Left hindlimb (tissue), 1 donor: Measurements from ENCODE around the gene LZIC.

Experiments used
- DNase-seq: peaks from one replicate; pipeline ENCODE4 v3.0.0-alpha.2; 2018

The LZIC gene

DNA sequence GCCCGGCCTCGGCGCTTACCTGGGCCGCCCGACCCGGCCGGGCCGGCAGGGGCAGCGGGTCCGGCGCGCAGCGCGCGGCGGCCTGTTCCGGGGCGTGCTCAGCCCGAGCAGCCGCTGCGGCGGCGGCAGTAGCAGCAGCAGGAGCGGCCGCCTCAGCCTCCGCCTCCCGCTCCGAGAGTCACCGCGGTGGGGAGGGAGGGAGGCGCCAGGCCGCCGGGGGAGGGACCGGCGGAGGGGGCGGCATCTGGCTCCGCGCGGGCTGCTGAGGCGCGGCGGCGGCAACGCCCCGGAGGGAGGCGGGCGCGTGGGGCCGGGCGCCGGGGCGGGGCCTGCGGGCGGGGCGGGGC lies 33.1 kb downstream of the LZIC start, which contains the start of gene CTNNBIP1:
Gene CTNNBIP1, minus strand, starts transcription at position 194 of the 347 bp plus-strand sequence. CDS start 38,205 bp downstream, outside the sequence.
- DNase-seq: no peak

DNA sequence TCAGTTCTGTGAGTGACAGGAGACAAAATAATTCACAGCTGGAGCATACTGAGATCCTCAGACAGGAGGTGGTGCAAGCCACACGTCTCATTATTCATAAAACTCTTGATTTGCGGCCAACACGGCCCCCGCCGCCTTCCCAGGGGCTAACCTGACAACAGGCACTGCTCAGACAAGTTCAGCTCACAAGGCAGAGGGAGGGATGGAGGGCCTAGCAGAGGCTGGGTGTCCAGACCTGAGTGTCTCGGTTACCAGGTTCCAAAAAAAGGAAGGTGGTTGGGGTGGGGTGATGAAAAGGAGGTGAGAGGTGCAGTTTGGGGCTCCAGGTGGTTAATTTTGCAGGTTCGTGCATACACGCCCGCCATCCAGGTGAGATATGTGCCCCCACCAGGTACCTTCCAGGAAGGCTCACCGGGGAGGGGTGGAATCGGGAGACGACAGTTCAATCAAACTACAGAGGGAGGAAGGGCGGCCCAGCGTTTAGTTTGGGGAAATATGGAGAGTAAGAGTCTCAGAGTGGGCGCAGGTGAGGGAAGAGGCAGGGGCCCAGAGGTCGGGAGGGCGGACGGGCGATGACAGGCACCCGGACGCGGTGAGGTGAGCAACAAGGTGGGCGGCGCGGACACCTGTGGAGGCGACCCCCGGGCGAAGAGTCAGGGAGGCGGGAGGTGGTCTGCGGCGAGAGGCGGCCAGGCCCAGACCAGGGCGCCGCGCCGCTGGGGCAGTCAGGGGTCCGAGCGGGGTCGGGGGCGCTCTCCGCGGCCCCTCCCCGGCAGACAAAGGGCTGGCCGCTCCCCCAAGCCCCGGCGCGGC lies 33.8 kb downstream of the LZIC start:
- DNase-seq: no peak

DNA sequence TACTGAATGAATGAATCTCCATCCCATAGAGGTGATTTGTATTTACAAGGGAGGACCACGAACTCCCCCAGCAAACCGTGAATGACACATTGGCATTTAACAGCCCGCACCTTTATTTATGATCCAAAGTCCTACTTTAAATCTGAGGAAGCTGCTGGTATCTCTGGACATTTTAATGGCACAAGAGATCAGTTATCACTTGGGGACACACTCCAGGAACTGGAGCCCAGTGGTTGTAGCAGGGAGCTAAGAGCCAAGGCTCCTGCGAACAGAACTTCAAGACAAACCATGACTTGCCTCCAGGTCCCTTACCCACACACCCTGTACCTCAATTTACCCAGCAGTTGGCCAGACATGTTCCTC lies 34.3 kb downstream of the LZIC start:
- DNase-seq: no peak

DNA sequence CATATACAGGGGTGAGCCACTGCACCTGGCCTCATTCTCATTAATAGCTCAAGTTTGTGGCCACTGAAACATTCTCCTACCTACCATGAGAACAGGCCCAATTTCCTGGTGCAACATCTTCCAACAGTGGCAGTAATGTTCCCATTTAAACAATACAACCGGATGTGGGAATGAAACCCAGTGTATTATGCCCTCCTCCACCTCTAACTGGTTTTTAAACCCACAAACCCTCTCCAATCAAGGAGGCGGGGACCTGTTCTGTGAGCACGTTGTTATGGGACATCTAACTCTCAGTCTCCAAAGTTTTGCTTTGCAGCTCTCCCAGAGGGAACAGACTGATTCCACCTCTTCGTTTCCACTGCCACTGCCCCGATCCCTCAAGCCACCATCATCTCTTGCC lies 35.8 kb downstream of the LZIC start:
- no peak for DNase-seq

DNA sequence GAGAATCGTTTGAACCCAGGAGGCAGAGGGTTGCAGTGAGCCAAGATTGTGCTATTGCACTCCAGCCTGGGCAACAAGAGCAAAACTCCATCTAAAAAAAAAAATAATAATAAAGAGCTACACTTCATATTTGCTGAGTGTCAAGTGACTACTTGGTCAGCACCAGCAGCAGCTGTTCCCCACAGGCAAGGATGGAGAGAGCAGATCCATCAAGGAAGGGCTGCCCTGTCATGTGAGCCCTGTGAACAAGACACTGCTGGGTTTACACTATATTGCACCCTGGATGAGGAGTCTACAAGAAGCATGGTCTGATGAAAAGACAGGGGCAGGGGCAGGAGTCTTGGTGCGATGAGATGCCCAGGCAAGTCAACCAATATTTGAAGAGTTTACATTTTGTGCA lies 36.7 kb downstream of the LZIC start:
- DNase-seq: no peak

DNA sequence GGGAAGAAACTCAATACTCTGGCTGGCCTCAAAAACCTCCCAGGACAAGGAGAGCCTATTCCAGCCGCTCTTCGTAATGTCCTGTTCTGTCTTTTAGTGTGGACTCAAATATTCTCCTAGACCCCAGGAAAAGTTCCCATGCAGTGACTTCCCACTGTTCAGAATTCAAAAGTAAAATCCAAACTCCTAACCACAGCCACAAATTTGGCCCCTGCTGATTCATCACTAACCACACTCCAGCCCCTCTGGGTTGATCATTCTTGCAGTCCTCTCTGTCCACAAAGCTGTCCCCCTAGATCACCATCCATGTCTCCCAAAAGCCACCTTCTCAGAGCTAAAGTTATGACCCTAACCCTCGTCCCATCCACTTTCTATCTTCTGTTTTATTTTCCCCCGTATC lies 38.2 kb downstream of the LZIC start:
- DNase-seq: no peak

DNA sequence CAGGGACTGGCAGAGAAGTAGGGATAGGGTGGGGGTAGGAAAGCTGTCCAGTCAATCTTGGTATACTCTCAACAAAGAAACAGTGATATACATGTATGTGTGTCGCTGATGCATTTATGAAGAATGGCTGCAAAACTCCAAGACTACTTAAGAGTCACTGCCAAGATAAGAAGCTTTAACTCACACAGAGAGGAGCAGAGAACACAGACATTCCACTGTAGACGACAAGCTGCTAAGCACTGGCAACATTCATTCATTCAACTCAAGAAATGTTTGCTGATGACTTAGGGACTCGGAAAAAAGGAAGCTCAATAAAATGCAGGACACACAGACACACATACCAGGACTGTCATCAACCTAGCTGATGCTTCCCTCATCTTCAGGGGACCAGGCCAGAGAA lies 38.6 kb downstream of the LZIC start:
- no peak for DNase-seq

DNA sequence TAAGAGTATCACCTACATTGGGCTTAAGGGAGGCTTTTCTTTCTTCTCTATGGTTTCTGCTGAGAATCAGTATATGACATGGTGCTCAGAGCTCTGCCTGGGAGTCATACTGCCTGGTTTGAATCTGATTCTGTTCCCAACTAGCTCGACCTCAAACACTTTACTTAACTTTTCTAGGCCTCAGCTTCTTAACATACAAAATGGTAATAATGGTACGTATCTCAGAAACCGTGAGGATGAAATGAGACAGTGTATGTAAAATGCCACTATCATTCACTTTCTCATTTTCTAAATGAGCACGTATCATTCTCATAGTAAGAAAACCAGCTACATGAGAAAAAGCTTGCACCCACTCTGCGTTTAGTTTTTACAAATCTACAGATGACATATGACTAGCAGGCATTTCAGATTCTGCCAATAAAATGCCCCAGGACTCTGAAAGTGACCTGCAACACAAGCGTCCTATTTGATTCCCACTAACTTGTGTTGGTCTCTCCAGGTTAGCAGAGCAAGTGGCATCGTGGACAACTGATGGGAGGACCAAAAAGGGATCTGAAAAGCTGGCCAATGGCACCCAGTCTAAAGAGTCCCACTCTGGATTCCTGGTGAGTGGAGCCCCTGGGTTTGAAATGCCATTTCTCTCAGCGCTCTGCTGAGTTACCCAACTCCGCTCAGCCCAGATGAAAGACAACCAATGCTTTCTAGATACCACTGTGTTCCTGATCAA lies 39.2 kb downstream of the LZIC start:
- no peak for DNase-seq

DNA sequence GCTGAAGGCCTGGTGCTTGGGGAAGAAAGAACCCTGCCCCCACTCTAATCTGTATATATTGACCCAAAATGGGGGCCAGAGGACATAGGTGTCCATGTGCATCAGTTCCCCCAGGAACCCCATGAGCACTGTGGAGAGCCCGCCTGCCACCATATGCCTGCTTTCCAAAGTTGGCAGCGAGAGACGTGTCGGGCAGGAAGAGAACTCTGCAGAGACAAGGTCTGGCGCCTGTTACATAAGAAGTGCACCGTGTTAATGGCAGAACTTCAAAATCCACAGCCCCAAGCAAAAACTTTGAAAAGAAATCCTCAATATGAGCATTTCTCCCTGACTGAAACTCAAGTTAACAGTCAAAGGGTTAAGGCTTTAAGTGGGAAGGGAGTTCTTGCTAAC lies 41.1 kb downstream of the LZIC start:
- DNase-seq: no peak

DNA sequence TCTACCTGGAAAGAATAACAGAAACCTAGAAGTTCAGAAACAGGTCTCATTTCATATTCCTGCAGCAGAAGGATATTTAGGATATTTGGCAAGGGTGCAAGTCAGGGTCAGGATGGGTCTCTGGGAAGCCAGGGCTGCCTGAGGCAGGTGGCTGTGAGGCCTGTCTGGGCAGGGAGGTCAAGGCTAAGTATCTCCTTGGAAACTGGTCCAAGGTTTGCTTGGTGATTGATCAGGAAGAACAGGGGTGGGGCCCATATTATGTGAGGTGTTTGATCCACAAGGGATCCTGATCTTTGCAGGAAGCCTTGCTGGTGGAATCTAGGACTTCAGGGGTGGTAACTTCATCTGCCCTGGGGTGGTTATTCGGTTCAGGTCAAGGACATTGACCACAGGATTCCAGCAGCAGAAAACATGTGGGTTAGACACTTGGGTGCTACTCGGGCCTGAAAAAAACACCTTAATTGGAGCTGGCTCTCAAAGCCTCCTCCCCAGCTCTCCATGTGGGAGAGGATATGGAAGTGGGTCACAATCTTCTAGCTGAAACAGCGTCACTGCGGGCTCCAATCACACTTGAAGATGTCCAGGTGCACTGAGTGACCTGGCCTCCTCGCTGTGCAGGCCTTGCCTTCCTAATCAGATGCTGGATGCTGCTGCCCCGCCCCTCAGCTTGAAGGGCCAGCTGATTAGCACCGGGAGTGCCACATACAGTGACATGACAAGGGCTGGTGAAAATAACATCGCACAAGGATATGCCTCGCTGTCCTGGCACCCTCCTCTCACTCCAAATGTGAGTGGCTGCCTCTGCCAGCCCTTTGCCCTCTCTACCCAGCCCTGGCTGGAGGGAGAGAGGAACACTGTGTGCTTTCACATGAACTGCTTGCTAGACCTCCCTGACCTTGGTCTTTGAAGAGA lies 41.8 kb downstream of the LZIC start:
- DNase-seq: no peak

DNA sequence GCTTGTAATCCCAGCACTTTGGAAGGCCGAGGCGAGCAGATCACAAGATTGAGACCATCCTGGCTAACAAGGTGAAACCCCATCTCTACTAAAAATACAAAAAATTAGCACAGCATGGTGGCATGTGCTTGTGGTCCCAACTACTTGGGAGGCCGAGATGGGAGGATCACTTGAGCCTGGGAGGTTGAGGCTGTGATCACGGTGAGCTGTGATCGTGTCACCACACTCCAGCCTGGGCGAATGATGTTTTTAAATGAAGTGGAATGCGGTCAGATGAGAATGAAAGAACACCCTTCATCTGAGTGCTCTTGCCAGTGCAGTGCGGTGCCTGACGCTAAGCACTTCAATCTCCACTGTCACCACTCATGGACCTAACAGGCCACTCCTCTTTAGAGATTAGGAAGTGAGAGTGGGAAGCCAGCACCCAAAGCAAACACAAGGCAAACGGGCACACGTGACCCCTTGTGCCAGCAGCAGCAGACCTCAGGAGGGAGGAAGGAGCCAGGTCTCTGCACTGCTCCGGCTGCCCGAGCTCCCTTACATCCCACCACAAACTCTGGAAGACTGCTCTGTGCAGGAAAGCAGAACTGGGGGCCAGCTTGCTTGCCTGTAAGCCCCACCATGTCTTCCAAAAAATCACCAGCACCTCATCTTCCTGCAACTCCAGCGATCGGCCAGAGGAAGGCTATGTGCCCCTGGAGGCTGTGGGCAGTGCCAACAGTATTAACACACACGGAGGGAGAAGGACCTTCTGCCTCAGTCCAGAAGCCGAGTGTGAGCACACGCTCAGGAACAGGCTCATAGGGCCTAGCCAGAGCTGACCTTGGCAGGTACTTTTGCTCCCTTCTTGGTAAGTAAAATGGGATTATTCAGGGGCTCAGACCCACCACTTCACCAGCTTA lies 42.8 kb downstream of the LZIC start:
- DNase-seq: no peak

DNA sequence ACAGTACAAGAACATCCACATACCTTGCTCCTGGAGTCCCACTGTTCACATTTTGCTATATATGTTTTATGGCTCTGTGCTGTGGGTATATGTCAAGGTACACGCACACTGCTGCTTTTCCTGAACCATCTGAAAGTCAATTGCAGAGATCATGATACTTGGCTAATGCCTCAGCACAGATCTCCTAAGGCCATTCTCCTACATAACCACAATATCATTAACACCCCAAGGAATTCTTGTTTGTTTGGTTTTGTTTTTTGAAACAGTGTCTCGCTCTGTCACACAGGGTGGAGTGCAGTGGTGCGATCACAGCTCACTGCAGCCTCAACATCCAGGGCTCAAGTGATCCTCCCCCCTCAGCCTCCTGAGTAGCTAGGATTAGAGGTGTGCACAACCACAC lies 49.1 kb downstream of the LZIC start:
- DNase-seq: no peak

DNA sequence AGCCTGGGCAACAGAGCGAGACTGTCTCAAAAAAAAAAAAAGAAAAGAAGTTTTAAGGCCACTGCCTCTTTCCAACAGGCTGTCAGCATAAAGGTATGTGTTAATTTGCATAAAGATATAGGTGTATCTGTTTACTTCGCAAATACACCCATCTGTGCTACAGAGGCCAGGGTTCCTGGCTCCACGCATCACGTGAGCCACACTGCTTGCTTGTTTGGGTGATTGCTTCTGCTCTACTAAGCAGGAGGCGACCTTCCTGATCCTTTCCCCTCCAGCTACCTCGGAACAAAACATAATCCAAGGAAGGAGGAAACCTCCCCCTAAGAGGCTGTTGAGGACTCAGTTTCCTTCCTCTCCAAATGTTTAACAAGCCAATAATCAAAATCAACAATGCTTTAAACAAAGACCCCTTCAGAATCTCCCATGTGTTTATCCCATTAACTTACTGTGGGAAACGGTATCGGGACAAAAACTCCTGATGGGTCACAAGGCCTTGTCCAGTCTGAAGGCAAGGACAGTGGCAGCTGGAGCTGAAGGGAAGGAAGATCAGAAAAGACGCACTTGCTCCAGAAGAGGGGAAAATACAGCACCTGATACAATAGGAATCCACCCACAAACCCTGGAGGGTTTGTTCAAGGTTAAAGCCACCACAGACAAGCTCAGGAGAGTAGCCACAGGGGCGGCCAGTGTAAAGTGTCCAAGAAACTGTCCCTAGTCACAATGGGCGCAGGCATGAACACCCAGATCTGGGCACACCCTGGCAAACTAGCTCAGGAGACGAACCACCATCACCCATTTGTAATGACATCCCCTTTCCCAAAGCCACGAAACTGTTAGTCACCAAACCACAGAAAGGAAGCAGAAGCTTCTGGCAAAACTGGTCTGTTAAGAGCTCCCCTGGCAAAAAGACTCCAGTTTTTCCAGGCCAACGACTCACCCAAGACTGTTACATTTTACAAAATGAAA lies 50.3 kb downstream of the LZIC start:
- no peak for DNase-seq

DNA sequence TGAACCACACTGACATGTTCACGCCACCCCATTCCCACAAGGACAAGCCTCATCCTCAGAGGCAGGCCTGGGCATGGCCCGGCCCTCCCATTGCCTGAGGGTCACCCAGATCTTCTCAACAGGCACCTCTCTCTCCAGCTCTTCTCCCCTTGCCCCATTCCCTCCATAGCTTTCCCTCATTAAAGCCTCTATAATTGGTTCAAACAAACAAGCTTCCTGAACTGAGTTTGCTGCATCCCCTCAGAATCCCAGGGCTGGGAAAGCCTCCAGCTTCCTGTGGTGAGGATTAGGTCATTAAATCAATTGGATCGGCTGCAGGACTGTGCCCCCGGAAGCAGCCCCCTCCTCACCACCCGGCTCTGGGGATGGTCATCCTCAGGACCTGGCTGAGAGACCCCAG lies 52.0 kb downstream of the LZIC start:
- DNase-seq: no peak

DNA sequence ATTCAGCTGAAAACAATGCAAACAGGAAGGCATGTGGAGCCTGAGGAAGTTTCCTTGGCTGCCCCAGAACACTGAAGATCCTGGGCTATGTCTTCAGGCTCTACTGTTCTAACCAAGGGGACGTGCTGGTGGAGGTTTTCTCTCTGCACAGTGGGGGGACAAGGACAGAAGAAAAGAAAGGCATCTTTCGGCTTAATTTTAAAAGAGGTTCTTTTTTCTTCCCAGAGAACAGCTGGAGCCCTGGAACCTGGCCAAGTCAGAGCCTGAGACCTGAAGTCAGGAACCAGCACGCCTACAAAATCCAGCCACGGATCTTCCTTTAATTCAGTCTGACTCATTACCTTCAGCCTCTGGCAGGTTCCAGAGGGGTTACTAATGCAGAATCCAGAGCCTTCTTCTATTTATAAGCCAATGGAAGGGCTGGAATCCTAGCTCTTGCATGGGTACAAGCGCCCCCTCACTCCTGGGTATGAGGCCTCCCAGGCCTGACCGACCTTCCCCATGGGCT lies 52.9 kb downstream of the LZIC start:
- DNase-seq: no peak

DNA sequence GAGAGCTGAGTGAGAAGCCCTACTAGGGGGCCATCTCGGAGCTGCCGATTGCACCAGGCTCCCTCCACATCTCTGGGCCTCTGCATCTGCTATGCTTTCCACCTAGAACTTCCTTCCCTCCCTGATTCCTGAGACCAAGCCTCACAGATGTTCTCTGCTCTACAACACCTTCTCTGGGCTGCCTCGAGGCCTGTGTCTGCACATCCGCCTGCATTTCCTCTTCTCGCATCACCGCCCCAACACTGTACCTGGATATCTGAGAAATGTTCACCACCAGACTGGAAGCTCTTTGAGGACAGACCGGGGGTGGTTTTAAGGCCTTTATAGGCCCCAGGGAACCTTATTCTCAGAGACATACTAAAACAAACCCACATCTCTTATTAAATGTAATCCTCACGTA lies 53.8 kb downstream of the LZIC start:
- no peak for DNase-seq

DNA sequence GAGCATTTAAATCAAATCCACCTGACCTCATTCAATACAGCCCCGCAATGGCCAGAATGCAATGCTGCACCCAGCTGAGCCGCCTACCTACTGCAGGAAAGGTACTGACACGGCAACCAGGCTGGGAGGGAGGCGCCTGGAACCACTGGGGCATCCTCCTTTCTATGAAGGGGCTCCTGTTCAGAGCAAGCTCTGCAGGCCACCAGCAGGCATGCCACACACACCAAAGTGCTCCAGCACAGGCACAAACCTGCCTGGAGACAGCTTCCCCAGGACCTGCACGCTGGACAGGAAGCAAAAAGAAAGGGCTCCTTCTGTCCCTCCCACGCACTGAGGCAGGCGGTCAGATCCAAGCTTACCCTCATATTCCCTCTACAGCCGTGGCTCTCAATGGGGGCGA lies 54.3 kb downstream of the LZIC start:
- DNase-seq: no peak

DNA sequence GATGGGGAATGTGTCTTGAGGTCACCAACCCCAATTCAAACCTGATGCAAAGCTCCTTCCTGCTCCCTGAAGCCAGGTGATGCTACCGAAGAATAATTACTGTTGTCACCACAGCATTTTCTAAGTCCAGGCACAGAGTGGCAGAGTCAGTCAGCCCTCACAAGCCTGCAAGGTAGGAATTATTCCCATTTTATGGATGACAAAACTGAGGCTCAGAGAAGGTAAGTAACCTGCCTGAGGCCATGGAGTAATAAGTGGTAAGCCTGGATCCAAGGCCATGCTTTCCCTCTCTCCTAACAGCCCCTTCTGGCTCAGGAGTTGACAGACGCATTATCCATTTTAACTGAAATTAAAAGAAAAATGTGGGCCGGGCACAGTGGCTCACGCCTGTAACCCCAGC lies 56.1 kb downstream of the LZIC start:
- no peak for DNase-seq

DNA sequence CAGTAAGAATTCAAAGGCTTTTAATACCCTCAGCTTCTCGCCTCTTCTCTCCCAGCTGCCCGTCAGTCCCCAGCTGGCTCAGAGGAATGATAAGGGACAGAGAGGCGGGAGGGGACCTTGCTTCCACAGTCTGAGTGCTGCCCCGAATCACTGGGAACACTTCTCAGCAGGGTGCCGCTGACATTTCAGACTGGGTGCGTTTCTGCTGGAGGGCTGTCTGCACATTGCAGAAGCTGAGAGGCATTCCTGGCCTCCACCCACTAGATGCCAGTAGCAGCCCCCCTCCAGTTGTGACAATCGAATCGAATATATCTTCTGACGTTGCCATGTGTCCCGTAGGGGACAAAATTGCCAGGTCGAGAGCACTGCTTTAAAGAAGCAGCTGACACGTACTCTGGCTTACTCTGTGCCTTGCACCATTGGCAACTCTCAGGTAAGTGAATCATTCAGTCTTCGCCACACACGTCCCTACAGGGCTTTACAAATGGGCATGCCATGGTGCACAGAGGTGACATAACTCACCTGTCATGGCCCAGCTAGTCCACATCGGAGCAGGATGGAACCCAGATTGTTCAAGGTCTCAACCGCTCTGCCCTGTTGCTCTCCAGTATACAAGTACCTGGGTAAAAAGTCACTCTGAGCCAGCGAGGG lies 57.0 kb downstream of the LZIC start:
- DNase-seq: no peak

DNA sequence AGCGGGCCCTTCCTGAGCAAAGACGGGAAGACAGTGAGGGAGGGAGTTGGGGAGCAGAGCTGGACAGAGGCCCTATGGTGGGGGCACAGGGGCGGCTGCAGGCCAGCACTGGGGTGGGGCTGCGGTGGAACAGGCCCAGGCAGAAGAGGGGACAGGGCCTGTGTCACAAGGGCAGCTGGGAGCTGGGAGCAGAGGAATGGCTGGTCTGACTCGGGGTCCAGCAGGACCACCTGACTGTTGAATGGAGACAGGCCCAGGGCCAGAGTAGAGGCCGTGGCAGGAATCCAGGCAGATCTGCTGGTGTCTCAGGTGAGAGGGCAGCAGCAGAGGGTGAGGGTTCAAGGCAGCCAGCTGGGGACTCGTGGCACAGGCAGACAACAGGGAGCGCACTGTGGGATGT lies 58.4 kb downstream of the LZIC start:
- no peak for DNase-seq
